Left ventricle myocardium inferior (tissue), 1 donor: ENCODE measurements around the gene PRR15. TPM values are rescaled to one million over a fixed set of nuclear protein-coding genes. Genes with fewer than 3 reads are reported as not detected.

ENCODE experiments used
- DNase-seq: peaks from one replicate; pipeline ENCODE4 v3.0.0-alpha.2; 2020
- H3K27ac ChIP-seq: fragments of 200-600 bp; replicated peaks from 2 replicates; pipeline ENCODE4 v1.8.0; 2021
- H3K27me3 ChIP-seq: fragments of 200-600 bp; 2 replicates; pipeline ENCODE4 v1.8.0; 2021; ENCODE audit warnings: low read depth
- H3K36me3 ChIP-seq: fragments of 200-600 bp; 2 replicates; pipeline ENCODE4 v1.8.0; 2021
- H3K4me1 ChIP-seq: fragments of 200-600 bp; 2 replicates; pipeline ENCODE4 v1.8.0; 2021
- H3K4me3 ChIP-seq: fragments of 200-600 bp; 2 replicates; pipeline ENCODE4 v1.8.0; 2021; ENCODE audit warnings: mild to moderate bottlenecking, moderate library complexity
- H3K9me3 ChIP-seq: fragments of 200-600 bp; replicated peaks from 2 replicates; pipeline ENCODE4 v1.8.0; 2021
- CTCF ChIP-seq: fragments of 200-600 bp; IDR thresholded peaks from 2 replicates; pipeline ENCODE4 v1.8.0; 2021; ENCODE audit warnings: antibody characterized with exemption, mild to moderate bottlenecking, borderline replicate concordance
- intact Hi-C: fragments of 100-400 bp; cut with micrococcal nuclease; formaldehyde crosslinking; loops from one replicate; pipeline ENCODE4 v1.11.0; 2022
- total RNA-seq: library from RNA; stranded (reverse); fragmentation: NEBNext Ultra II Directional; extraction: Animal tissue kit (Norgen Biotek cat#: 25700); gene quantifications from one replicate; pipeline ENCODE4 v1.2.1, GENCODE V29; 2021
- donor health status: DM: no; HTN: yes; CAD: no; lungs with severe emphysema.

Gene PRR15
- total RNA-seq, 1 donor from 2014 or later: not detected

- peak; percentile 83 for TF ChIP-seq CTCF
- no peaks in the 10 kb centered on the region for H3K9me3 ChIP-seq
- intact Hi-C loops: no loop called here
- no peaks in the 10 kb centered on the region for H3K4me1 ChIP-seq
- no peak for DNase-seq
- no peaks in the 10 kb centered on the region for H3K27me3 ChIP-seq
- no peak overlapping the region for H3K4me3 ChIP-seq
- no peaks in the 10 kb centered on the region for H3K36me3 ChIP-seq
- H3K27ac ChIP-seq: no peak overlapping the region
Measured at GRCh38 chr7:29588900-29589696, 25.5 kb downstream of the PRR15 start.

- no peaks in the 10 kb centered on the region for H3K27me3 ChIP-seq
- H3K4me1 ChIP-seq: no peaks in the 10 kb centered on the region
- DNase-seq: no peak
- no peak overlapping the region for H3K4me3 ChIP-seq
- intact Hi-C loops: no loop called here
- no peak overlapping the region for H3K27ac ChIP-seq
- H3K36me3 ChIP-seq: no peaks in the 10 kb centered on the region
- H3K9me3 ChIP-seq: no peaks in the 10 kb centered on the region
- no peak for TF ChIP-seq CTCF
Measured at GRCh38 chr7:29592866-29593265, 29.2 kb downstream of the PRR15 start.

- TF ChIP-seq CTCF: no peak
- intact Hi-C loops: no loop called here
- H3K9me3 ChIP-seq: no peaks in the 10 kb centered on the region
- no peak overlapping the region for H3K4me3 ChIP-seq
- H3K4me1 ChIP-seq: no peaks in the 10 kb centered on the region
- no peak for DNase-seq
- no peak overlapping the region for H3K27ac ChIP-seq
- H3K27me3 ChIP-seq: no peaks in the 10 kb centered on the region
- H3K36me3 ChIP-seq: no peaks in the 10 kb centered on the region
Measured at GRCh38 chr7:29593459-29593858, 29.8 kb downstream of the PRR15 start.

- no peak for DNase-seq
- no peaks in the 10 kb centered on the region for H3K4me1 ChIP-seq
- H3K4me3 ChIP-seq: no peak overlapping the region
- no peak for TF ChIP-seq CTCF
- no peaks in the 10 kb centered on the region for H3K9me3 ChIP-seq
- H3K27ac ChIP-seq: no peak overlapping the region
- H3K27me3 ChIP-seq: peaks cover 7% of the 10 kb centered on the region
- intact Hi-C loops: no loop called here
- no peaks in the 10 kb centered on the region for H3K36me3 ChIP-seq
Measured at GRCh38 chr7:29596593-29597178, 33.1 kb downstream of the PRR15 start.

- DNase-seq: no peak
- intact Hi-C loops: no loop called here
Measured at GRCh38 chr7:29597266-29597665, 33.6 kb downstream of the PRR15 start.

More at GRCh38 chr7:29597266-29597665, 33.6 kb downstream of the PRR15 start:
- H3K9me3 ChIP-seq: no peaks in the 10 kb centered on the region
- no peaks in the 10 kb centered on the region for H3K4me1 ChIP-seq
- H3K27ac ChIP-seq: no peak overlapping the region
- TF ChIP-seq CTCF: no peak
- no peak overlapping the region for H3K4me3 ChIP-seq
- peaks cover 7% of the 10 kb centered on the region for H3K27me3 ChIP-seq
- no peaks in the 10 kb centered on the region for H3K36me3 ChIP-seq
